GM19463 (cell line): ENCODE data around the gene RBM33.

ENCODE experiments used
- ATAC-seq: cut with Tn5 transposase; IDR thresholded peaks from one replicate; pipeline ENCODE4 v1.9.1; 2021; ENCODE audit warnings: mild to moderate bottlenecking, moderate library complexity; ENCODE audit not compliant: unreplicated experiment

The RBM33 gene

DNA sequence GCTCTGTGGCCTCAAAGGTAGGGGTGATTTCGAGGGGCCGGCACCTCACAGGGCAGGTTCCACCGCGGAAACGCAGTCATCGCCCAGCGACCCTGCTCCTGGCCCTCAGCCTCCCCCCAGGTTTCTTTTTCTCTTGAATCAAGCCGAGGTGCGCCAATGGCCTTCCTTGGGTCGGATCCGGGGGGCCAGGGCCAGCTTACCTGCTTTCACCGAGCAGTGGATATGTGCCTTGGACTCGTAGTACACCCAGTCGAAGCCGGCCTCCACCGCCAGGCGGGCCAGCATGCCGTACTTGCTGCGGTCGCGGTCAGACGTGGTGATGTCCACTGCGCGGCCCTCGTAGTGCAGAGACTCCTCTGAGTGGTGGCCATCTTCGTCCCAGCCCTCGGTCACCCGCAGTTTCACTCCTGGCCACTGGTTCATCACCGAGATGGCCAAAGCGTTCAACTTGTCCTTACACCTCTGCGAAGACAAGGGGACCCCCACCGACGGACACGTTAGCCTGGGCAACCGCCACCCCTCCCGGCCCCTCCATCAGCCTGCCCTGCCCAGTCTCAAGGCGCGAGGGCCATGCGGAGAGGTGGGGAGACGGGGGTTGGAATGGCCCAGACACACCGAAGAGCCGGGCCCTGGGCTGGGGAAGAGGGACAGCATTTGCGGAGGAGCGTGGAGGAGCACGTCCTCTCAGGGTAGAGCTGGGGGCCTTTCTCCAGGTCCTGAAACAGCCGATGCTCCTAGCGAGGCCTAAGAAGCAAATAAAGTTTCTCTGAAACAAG is 161.8 kb downstream of the RBM33 start:
- no peak for ATAC-seq

DNA sequence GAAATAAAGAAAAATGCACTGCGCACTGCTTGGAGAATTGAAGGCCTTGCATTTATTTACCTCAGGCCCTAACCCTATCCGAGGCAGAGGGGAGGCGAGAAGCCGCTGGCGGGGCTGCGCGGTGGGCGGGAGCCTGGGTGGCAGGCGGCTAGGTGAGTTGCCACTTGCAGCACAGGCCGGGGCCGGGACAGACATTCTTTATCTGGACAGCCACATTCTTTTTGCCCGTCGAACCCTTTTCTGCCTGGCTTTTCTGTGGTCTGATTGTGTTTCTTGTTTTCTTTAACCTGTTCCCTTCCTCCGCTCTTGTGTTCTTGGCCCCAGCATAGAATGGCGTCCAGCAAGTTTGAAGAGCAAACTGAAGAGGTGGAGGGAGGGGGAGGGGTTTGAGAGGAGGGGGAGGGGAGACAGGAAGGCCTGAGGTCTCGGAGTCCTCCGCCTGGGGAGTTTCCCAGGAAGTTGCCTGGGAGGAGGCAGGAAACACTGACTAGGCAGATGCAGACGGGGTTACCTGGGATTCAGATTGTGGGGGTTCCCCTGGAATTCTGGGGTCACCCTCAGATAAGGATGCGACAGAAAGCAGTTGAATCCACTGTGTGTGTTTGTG is 162.7 kb downstream of the RBM33 start:
- no peak for ATAC-seq

DNA sequence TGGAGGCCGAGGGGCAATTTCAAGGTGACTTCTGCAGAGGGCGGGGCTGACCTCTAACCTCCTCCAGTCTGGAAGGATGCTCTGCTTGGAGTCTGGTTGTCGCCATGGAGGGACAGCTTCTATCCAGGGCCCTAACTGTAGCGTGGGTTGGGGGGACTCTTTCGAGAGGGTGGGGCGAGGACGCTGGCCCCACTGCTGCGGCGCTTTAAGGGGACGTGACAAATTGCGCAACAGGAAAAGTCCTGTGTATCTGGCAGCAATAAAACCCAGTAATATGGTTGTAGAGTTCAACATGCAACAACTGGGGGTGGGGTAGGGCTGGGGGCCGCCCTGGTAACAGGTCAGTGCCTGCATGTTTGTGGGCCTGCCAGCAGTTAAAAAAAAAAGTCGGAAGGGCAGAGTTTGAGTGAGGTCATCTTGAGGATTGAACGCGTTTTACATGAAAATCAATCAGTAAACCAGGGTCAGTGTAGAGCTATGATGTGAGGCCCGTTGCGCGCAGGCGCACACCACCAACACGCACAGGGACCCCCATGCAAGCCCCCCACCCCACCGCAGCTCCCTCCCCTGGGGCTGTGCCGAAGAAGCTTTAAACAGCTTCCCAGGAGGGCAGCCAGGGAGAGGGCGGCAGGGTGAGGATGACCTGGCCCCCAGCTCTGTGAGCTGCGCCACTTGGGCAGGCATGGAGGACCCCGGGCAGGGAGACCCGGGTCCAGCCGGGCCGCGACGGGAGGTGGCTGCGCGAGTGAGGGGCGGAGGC is 163.5 kb downstream of the RBM33 start:
- ATAC-seq, result peak; percentile 24

DNA sequence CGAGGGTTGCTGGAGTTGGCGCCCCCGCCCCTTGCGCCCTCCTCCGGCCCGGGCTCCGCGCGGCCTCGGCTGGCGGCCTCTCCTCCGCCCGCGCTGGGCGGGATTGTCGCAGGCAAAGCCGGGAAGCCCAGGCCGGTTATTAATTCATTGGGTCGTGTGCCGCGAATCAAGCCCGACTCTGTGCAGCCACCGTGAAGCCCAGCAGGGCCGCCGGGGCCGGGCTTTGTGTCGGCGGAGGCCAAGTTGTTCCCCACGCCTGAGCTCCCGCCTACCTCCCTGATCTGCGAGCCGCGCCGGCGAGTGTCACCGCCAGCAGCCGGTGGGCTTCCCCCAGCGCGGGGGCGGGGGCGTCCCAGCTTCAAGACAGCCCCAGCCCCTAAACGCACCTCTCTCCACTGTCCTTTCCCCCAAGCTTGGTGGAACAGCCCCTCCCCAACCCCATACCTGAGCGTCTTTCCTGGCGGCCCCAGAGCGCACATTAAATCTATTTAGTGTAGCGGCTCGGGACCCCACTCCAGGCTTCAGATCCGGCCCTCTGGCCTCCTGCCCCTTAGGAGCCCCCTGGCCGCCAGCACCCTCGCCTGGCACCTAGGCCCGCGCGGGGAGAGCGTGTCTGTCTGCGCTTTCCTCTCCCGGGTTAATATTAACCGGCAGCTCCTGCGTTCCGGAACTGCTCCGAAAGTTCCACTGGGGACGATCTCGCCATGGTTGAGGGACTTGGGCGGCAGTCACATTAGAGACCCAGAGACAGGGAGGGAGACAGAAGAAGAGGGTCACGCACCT is 164.3 kb downstream of the RBM33 start:
- ATAC-seq, result peak; percentile 47

DNA sequence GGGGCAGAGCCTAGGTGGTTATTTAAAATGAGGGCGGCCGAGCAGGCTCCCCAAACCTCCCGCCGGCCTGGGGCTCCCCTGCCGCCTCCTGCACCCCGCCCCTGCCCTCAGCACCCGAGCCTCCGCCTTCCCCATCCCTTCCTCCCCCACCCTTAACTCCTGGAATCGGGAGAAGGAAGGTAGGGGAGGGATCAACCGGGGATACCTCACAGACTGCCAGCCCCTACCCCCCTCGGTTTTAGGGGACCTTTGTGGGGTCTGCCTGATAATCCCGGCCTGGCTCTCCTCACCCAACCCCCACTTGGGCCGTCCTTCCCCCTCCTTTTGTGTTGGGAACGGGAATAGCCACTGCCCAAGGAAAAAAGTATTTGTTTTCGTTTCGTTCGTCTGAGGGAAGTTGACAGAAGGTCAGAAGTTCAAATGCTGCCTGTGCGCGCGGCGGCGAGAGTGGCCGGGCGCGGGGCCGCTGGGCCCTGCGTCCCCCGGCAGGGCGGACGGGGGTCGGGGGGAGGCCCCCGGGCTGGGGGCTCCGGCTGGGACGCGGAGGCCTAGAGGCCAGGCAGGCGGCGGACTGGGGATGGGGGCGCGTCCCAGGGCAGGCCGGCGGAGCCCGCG is 165.0 kb downstream of the RBM33 start:
- no peak for ATAC-seq

DNA sequence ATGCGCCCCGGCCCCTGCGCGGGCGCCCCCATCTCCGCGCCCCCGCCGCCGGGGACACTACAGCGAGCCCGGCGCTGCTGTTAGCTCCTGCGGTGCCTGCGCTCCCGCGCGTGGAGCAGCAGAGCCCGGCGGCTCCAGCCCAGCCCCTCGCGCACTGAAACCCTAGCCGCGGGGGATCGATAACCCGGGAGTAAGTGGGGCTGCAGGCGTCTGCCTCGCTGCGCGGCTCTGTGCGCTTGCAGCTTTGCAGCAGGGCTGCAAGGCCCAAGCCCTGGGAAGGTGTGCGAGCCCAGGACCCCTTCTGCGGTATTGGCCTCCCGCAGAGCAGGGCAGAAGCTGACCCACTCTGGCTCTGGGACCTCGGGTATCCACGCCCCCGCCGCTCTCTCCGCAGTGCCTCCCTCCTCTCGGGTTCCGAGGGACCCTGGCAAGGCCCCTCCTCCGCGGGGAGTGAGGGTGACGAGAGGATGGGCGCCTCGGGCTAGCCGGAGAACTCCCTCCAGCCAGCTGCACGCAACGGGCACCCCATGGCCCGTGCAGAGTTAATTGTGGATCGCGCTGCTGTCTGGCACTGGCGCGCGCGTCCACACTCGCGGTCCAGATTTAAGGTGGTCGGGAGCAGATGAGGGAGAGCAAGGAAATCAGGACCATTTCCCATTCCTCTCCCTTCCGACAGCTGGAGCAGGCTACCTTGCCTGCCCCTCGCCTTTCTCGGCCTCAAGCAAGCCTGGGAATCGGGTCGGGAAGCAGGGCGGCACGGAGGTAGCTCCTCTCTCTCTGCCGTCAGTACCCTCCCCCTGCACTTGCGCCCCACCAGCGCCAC is 165.7 kb downstream of the RBM33 start:
- ATAC-seq, result no peak

DNA sequence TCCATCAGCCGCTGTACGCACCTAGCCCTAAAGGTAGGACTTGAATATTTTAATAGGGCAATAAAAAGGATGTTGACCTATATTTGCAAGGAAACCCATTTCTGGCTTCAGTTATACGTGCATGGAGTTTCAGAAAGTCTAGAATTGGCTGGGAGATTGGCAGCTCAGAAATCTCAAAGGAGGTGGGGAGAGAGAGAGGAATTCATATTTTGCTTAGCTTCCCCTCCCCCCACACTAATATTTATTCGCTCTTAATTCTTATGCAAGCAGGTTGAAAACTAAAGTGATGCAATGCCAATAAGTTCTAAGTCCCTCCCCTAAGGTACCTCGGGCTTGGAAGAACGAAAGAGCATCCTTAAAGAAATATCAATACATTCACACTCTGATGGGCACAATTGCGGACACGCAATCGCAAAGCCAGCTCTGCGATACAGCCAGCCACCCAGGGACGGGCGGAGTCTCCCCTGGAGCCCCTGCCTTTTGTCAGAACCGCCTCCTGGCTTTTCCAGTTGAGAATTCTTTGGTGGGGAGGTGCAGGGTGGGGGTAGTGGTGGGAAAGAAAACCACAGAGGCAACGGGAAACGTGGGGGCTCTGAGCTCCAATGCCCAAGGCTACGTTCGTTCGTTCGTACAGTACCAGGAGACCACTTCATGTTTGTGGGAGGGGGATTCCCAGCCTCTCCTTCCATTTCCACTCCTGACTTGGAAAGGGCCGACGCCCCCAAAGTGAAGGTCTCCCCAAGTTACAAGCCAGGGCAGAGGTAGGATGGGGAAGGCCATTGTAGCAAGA is 166.5 kb downstream of the RBM33 start:
- no peak for ATAC-seq

DNA sequence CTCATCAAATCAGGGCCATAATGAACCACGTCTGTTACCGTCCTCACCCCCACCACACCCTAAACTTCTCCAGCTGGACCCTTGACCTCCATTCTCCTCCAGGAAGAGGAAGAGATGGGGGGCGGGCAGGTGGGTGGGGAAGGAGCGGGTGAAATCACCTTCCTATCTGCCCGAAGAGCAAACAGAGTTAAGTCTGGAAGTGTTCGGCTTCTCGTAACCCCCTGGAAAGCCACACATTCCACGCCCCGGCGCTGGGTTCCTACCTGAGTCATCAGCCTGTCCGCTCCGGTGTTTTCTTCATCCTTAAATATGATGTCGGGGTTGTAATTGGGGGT is 167.1 kb downstream of the RBM33 start:
- ATAC-seq, result no peak

DNA sequence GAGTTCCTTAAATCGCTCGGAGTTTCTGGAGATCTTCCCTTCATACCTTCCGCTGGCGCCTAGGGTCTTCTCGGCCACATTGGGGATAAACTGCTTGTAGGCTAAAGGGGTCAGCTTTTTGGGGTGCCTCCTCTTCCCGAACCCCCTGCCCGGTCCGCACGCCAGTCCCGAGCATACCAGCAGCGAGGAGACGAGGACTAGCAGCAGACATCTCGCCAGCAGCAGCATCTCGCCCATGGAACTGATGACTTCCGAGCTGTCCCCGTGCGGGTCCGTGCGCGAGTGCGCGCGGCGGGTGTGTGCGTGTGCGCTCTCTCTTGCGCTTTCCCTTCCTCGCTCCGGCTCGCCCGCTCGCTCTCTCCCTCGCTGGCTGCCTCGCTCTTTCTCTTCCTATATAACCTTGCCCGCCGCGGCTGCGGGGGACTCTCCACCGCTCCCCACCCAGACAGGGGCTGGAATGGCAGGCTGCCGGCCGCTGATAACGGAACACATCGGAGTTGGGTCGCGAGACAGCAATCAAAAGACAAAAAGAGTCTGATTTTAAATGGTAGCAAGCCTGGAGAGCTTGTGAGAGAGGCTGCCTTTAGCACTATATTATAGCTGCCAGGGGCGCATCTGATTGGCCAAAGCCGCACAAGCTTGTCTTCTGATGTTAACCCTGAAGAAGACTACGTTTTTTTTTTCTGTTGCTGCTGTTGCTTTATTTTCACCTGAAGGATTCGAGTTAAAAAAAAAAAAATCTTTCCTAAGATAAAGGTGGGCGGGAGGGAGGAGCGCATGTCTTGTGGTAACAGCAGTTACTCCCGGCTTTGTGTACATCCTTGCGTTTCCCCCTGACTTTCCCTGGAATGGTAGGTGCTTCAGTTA is 167.7 kb downstream of the RBM33 start, which contains the start of gene SHH:
TSS of gene SHH (minus strand) at position 569 of the 867 bp plus-strand sequence. CDS start at position 228, 341 bp downstream.
- ATAC-seq, result no peak

DNA sequence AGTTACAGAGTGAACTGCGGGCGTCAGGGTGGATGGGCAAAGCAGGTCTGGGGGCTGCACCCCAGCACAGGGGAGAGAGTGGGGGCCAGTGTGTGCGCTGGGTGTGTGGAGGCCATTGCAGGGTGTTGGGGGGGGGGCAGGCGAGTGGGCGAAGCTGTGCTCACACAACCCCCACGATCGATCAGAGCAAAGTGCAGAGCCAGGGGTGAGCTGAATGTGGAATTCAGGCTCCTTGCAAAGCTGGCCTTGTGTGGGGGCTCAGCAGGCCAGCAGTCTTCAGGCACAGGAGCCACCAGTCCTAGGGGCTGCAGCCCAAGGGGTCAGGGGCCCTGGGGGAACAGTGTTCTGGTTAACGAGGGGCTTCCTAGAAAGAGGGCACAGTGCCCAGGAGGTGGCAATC is 168.7 kb downstream of the RBM33 start:
- no peak for ATAC-seq

DNA sequence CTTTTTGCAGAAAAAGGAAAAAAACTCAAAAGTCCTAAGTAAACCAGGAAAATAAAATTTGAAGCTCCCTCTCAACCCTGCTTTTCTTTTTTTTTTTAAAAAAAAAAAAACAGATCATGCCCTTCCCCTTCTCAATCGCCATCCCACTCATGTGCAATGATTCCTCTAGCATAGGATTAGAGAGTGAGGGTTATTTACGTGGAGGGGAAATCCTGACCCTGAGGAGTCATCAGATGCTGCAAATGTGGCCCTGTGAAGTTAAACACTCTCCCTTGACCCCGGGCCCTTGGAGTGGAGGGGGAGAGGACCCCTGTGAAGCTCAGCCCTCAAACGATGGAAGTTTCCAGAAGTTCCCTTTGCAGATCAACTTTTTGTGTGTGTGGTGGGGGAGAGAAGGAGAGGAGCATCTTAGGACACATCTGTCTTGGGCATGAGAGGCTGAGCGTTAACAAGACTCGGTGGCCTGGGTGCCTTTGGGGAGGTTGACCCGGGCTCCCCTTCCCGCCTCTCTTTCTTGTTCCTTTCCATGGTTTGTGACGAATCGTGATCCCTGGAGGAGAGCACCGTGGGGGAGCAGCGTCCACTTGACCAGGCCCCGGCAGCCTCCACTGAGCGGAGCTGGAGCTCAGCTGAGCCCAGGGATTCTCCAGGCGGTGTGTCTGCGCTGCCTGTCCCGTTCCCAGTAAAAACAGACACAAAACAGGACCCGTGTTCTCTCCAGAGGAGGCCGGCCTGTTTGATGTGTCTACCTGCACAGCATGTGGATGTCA is 169.3 kb downstream of the RBM33 start:
- ATAC-seq, result no peak

DNA sequence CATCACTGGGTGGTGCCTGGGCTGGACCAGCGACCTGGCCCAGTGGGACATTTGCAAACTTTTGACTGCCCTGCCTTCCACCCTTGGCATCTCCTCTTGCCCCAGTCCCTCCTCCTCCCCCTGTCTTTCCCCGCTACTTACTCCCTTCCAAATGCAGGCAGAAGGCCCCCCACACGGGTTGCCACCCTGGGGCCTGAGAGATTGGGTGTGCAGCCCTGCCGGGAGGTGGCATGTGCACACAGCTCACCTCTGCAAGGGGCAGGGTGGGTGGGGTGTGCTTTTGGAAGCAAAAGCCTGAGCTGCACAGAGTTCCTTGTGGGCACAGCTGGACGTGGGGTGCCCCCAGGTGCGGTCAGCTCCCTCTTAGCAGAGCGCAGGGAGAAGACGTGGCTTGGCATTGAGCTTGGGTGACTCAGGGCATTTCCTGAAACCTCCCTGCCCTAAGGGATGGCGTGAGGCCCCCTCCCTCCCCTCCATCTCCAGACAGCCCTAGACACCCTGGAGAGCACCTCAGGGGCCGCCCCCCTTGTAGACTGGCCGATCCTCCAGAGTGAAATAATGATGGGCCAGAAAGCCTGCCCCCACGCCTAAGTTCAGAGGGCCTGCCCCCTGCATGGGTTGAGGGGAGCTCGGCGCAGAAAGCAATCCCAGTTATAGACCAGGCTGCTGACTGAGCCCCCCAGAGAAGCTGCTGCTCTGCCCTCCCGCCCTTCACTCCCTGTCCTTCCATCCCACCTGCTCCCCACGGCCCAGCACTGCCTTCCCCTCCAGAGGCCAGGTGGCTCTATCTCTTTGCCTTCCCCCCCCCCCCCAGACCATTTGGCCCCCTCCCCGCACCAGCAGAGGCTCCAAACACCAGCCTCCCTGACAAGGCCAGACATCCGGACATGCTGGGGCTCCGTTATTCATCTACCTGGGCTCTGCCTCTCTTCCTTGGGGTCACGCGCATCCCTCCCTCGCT is 170.1 kb downstream of the RBM33 start:
- ATAC-seq, result no peak

DNA sequence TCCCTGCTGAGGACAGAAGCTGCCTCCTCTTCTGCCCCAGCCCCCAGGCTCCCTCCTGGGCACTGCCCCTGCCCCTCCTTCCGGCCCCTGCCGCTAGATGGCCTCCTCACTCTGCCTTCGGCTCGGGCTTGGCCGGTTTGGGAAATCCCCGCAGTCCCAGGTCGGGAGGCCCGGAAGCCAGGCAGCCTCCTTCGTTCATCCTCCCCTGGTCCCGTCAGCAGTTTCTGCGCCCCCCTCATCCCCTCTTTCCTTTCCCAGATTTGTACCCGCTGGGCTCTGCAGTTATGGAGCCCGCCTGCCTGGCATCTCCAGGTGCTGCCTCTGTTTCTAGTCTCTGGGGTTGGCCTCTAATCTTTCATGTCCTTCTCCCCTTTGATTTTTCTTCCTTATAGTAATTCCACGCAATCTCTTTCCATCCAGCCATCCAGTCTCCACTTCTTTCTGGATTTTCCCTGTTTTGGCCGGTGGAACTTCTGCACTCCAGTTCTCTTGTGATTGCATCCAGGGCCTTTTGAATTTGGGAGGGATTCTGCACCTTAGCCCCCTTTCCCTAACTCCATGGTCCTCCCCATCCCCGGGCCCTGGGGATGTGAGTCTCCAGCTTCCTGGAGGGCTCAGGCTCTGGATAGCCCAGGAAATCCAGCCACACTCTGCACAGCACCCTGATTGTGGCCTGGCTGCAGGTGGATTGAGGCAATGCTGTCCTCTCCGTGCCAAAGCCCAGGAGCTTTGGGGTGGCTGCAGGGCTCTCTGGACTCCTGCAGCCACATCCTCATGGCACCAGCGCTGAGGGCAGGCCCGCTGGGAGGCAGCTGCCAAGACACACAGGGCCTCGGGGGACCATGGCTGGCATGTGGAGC is 171.1 kb downstream of the RBM33 start:
- ATAC-seq, result peak; percentile 96

DNA sequence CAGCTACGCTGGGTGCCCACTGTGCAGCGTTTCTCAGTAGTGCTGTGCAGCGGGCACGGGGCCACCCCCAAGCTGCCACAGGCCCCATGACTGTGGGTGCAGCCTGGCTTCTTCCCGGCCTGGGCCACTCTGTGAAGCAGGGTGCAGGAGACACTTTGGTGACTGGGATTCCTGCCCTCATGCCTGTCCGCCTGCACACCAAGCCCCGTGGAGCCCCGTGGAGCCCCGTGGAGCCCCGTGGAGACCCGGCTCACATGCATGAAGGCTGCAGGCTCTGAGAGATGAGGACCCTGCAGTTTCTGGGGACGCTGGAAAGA is 171.7 kb downstream of the RBM33 start:
- no peak for ATAC-seq

DNA sequence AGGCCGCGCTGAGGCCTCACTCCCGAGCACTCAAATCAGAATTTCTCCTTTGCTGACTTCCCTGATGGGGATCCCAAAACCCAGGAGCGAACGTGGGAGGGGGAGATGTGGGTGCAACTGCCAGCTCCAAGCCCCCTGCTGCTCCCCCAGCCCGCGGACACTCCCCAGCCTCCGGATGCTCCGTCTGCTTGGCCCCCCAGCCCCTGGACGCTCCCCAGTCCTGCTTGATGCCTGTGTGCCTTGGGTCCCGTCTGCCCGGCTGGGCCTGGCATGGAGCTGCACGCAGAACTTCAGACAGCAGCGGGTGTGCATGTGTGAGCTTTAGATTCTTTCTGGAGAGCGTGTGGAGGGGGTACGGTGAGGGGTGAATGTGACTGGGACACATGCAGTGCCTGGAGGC is 172.5 kb downstream of the RBM33 start:
- ATAC-seq, result no peak
